KOPT-K1 (cell line): ENCODE measurements around the gene RTL10.

ENCODE experiments used
- H3K27ac ChIP-seq: fragments of 200-600 bp; sonication (generic); 2 replicates; pipeline ENCODE4 v1.5.1; 2016; ENCODE audit warnings: antibody characterized with exemption, mild to moderate bottlenecking, low read depth, low read length; ENCODE audit not compliant: poor library complexity, severe bottlenecking
- H3K36me3 ChIP-seq: fragments of 200-600 bp; sonication (generic); 2 replicates; pipeline ENCODE4 v1.5.1; 2017; ENCODE audit warnings: antibody characterized with exemption, mild to moderate bottlenecking, low read length, moderate library complexity; ENCODE audit not compliant: insufficient read depth
- H3K9me3 ChIP-seq: fragments of 200-600 bp; sonication (generic); 2 replicates; pipeline ENCODE4 v1.5.1; 2017; ENCODE audit warnings: antibody characterized with exemption, low read length, mild to moderate bottlenecking; ENCODE audit not compliant: insufficient read depth, poor library complexity, severe bottlenecking

Gene RTL10

DNA sequence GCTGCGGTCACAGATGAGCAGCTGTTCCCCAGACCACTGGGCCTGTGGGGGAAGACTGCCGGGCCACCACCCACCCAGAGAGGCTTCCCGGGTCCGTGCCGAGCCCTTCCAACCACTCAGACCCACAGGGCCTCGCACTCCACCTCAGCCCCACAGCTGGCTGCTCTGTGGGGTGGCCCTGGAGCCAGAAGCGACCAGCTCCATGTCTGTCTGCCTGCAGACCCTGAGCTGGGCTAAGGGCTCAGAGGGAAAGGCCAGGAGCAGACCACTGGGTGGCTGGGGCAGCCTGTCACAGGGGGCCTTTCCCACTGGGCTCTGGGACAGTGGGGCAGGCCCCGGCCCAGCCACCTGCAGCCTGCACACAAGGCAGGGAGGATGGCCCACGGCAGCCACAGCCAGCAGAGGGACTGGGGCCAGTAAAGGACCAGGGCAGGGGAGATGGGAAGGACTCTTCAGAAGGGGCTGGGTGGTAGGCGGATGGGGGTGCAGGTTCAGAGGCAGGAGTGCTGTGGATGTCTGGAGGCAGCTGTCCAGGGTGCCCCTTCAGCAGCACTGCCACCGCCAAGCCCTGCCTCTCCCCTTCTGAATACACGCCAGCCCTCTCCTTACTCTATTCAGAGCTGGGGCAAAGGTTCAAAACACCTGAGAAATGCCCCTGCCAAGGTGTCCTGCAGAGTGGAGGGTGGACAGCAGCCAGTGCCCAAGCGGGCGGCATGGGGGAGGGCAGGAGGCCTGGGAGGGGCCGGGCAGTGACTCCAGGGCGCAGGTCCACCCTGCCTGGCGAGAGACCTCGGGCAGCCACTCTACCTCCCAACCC, 32.2 kb downstream of the RTL10 start:
- no peak overlapping the region for H3K27ac ChIP-seq
- peaks cover 15% of the 10 kb centered on the region; the same call in 1 of the 2 replicates for H3K36me3 ChIP-seq
- no peaks in the 10 kb centered on the region for H3K9me3 ChIP-seq

GRCh38 chr22:19821523-19822300, 33.0 kb downstream of the RTL10 start:
- peaks cover 15% of the 10 kb centered on the region; the same call in 1 of the 2 replicates for H3K36me3 ChIP-seq
- no peaks in the 10 kb centered on the region for H3K9me3 ChIP-seq
- no peak overlapping the region for H3K27ac ChIP-seq

DNA sequence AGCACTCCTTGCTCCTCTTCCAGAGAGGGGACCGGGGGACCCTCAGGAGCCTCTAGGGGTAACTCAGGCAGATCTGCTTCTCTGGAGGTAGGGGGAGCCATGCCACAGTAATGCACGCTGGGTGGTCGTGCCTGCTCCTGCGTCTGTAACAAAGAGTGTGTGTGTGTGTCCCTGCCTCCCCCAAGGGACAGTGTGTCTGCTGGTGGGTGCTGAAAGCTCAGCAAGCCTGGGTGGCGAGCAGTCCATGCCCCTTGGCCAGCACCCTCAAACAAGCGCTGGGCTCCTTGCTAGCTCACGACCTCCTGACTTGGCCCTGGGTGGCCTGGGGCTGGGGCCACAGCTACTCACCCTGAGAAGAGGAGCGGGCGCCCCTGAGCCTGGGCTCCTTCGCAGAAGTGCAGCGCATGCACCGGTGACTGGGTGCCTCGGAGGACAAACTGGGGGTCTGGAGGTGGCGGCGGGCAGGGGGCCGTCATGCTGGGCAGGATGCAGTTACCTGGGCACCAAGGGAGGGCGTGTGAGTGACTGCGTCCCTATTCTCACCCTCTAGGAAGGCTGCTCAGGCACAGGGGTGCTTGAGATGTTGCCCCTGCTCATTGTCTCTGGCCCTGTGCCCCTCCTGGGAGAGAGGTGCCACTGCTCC, 33.7 kb downstream of the RTL10 start:
- Histone ChIP-seq H3K36me3 (peaks cover 15% of the 10 kb centered on the region; the same call in 1 of the 2 replicates), H3K27ac (no peak overlapping the region), H3K9me3 (no peaks in the 10 kb centered on the region)

DNA sequence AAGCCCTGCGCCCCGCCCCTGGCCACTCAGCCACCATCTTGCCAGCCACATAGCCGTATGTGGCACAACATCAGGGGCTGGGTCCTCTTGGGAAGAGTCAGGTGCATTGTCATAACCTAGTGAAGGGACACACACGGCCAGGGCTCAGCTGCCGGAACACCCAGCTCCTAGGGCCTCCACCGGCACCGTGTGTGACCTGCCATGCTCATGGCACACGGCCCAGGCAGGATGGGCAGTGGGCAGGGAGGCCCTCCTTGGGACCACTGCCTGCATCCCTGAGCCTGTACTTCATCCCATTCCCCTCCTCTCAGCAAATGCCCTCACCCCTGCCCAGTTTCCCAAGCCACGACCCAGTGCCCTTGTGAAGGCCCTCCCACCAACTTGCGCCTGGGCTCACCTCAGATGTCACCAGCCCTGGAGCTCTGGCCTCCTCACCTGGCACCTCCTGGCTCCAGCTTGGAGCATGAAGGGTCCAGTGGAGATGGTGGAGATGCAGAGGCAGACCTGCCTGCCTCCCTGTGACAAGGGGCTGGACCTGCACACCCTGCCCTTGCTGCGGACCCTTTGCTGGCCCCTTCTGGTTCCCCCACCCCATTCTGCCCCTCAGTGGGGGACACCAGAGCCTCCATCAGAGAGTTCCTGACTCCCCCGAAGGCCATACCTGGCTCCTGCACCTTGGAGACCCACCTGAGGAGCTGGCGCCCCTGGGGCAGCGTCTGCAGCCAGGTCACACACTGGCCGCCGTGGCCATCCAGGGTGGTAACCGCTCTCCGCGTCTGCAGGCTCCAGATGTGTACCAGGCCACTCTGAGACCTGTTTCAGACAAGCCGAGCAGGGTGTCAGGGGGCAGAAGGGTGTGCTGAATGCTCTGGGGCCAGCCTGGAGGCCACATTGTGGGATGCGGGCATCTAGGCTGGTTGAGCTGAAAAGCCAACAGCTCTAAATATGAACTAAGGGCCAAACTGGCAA, 34.5 kb downstream of the RTL10 start:
- H3K9me3 ChIP-seq = no peaks in the 10 kb centered on the region
- peaks cover 16% of the 10 kb centered on the region; the same call in 1 of the 2 replicates for H3K36me3 ChIP-seq
- no peak overlapping the region for H3K27ac ChIP-seq

GRCh38 chr22:19819208-19819910, 35.3 kb downstream of the RTL10 start:
- Histone ChIP-seq H3K27ac (no peak overlapping the region), H3K9me3 (no peaks in the 10 kb centered on the region), H3K36me3 (peaks cover 24% of the 10 kb centered on the region; the same call in 1 of the 2 replicates)

- H3K27ac ChIP-seq = no peak overlapping the region
These were observed 36.1 kb downstream of the RTL10 start for GRCh38 chr22:19818324-19819207.

DNA sequence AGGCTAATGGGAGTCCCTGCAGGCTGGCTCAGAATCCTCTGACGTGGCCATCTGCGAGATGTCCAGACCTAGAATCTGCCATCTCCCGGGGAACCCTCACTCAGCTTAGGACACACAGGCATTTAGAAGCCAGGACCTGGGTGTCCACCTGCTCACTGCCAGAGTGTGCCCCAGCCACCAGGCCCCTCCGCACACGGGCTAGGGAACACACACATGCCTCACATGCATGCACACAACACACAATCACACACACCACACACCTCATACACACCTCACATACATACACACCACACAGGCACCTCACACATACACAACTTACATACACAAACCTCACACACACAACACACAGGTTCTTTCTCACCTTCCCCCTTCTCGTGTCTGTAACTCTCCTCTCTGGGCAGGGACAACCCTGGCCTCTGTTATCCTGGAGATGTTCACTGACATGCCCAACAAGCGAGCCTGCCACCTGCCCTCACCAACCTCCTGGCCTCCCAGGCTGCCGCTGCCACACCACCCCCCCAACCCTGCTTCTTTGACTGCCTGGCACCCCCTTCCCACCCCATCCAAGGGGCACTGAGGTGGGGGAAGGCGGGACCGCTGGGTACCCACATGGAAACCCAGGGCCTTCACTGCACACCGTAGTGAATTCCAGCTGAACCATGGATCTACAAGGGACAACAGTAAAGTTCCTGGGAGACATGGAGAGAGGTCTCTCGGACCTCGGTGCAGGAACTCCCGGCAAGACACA, 38.1 kb downstream of the RTL10 start:
- Histone ChIP-seq H3K9me3 (no peaks in the 10 kb centered on the region), H3K36me3 (peaks cover 50% of the 10 kb centered on the region), H3K27ac (peak overlapping the region; percentile 9)

More at GRCh38 chr22:19818324-19819207, 36.1 kb downstream of the RTL10 start:
- H3K36me3 ChIP-seq = peaks cover 30% of the 10 kb centered on the region
- H3K9me3 ChIP-seq = no peaks in the 10 kb centered on the region

DNA sequence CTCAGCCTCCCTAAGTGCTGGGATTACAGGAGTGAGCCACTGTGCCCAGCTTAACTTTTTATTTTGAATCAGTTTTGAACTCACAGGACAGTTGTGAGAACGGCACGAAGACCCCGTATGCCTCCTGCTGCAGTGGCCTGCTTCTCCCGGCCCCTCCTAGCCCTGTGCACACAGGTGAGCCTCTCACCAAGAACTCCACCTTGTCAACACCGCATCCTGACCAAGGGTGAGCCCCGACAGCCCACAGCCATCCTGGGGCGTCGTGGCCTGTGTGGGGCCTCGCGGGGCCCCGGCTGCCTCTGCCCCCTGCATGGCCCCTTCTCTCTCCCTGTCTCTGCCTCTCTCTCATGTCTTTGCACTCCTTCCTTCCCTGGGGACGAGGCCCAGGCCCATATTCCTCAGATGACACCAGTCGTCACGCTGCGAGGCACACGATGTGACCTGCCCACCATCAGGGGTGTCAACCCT, 38.8 kb downstream of the RTL10 start:
- H3K27ac ChIP-seq = peak overlapping the region; percentile 9
- peaks cover 52% of the 10 kb centered on the region for H3K36me3 ChIP-seq
- H3K9me3 ChIP-seq = no peaks in the 10 kb centered on the region

DNA sequence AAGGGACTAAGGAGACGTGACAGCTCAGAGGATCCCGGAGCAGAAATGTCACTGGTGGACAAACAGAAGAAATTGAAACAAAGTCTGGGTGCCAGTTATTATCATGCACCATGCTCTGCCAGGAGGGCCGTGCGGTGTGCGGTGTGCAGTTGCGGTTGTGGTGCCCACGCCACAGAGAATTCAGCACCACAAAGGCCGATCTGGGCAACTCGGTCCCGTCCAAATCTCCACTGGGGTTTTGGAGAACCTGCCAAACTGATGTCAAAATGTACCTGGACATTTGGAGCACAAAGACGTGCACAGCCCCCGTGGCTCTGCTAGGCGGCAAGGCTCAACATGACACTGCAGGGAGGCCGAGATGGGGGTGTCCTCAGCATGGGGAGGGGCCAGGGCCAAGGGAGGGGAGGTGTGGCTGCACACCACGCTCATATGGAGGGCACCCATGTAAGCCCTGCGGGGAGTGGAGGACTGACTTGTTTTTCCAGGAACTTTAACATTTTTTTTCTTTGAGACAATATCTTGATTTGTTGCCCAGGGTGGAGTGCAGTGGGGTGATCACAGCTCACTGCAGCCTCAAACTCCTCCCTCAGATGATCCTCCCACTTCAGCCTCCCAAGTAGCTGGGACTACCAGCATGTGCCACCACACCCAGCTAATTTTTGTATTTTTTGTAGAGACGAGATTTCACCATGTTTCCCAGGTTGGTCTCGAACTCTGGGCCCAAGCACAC, 39.4 kb downstream of the RTL10 start:
- peak overlapping the region; percentile 9 for H3K27ac ChIP-seq
- no peaks in the 10 kb centered on the region for H3K9me3 ChIP-seq
- peaks cover 52% of the 10 kb centered on the region for H3K36me3 ChIP-seq

DNA sequence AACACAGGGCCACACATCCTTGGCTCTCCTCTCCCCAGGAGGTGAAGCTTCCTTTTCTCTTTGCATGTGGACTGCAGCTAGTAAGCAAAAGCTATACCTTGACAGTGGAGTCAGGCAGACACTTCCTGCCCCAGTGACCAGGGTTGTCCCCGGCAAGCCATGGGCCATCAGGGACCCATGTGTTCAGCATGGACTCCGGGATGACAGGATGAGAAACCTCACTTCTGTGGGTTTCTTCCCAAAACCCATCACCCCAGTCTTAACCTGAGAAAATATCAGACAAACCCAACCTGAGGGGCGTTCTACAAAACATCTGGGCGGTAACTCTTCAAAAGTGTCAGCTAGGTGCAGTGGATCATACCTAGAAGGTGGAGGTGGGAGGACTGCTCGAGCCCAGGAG, 40.2 kb downstream of the RTL10 start:
- H3K9me3 ChIP-seq = no peaks in the 10 kb centered on the region
- H3K36me3 ChIP-seq = peaks cover 49% of the 10 kb centered on the region
- H3K27ac ChIP-seq = no peak overlapping the region

GRCh38 chr22:19812910-19813309, 41.8 kb downstream of the RTL10 start:
- no peak overlapping the region for H3K27ac ChIP-seq
- H3K9me3 ChIP-seq = no peaks in the 10 kb centered on the region
- H3K36me3 ChIP-seq = peaks cover 48% of the 10 kb centered on the region
